Heart left ventricle (tissue), 16 donors: Measurements from ENCODE around the gene CX3CL1. TPM values are rescaled to one million over a fixed set of nuclear protein-coding genes. Genes with fewer than 3 reads are reported as not detected.
A peak's percentile ranks its signal among the peaks of the same experiment; 100 is the strongest.

Experiments used
- ATAC-seq, 4 donors: fragments of 200-7000 bp; cut with Tn5 transposase; one replicate each; pipeline ENCODE4 v1.9.1; 2020 to 2022; ENCODE audit warnings: moderate library complexity in 4 of 4, mild to moderate bottlenecking in 3 of 4, moderate number of reproducible peaks in 1 of 4
- DNase-seq, 5 donors: peaks; one replicate each; pipeline ENCODE4 v3.0.0-alpha.2; 2020
- H3K27ac ChIP-seq, 12 donors: fragments of 200-600 bp; sonication (generic) in 4 of 12; one replicate each; pipeline versions ENCODE4 v1.5.0 to v1.8.0; 2016 to 2022; ENCODE audit warnings: mild to moderate bottlenecking in 2 of 12
- H3K27me3 ChIP-seq, 9 donors: fragments of 200-600 bp; sonication (generic) in 2 of 9; one replicate each; pipeline versions ENCODE4 v1.5.1 to v1.8.0; 2016 to 2022; ENCODE audit warnings: mild to moderate bottlenecking in 3 of 9
- H3K36me3 ChIP-seq, 9 donors: fragments of 200-600 bp; sonication (generic) in 2 of 9; one replicate each; pipeline versions ENCODE4 v1.5.0 to v1.8.0; 2018 to 2022; ENCODE audit warnings: mild to moderate bottlenecking in 2 of 9
- H3K4me1 ChIP-seq, 12 donors: fragments of 200-600 bp; sonication (generic) in 4 of 12; one replicate each; pipeline versions ENCODE4 v1.5.0 to v1.8.0; 2016 to 2022; ENCODE audit warnings: mild to moderate bottlenecking in 3 of 12
- H3K4me3 ChIP-seq, 12 donors: fragments of 200-600 bp; sonication (generic) in 4 of 12; one replicate each; pipeline versions ENCODE4 v1.5.0 to v1.8.0; 2017 to 2022; ENCODE audit warnings: mild to moderate bottlenecking in 9 of 12, moderate library complexity in 4 of 12
- H3K9me3 ChIP-seq, 12 donors: fragments of 200-600 bp; sonication (generic) in 4 of 12; one replicate each; pipeline versions ENCODE4 v1.5.0 to v1.8.0; 2016 to 2022; ENCODE audit warnings: mild to moderate bottlenecking in 1 of 12
- POLR2A ChIP-seq, 2 donors: fragments of 450-650 bp; IDR thresholded peaks; one replicate each; pipeline ENCODE4 v1.6.1; 2017; ENCODE audit warnings: antibody characterized with exemption in 2 of 2, mild to moderate bottlenecking in 2 of 2, moderate library complexity in 2 of 2
- WGBS, 4 donors: extraction: QIAGEN DNeasy Blood & Tissue Kit in 2 of 4; methylation state at CpG; one replicate each; pipeline versions ENCODE4 v1.1.5 to v1.1.7; 2013 to 2018; 5-methylcytosine and 5-hydroxymethylcytosine counted together
- intact Hi-C, 10 donors: fragments of 100-400 bp; cut with DNase I; formaldehyde crosslinking; loops; one replicate each; pipeline versions ENCODE4 v1.11.1 to v1.14.2; 2022
- polyA plus RNA-seq, 2 donors: library from polyadenylated mRNA; stranded (reverse); fragments of 200-250 nt; gene quantifications; one replicate each; pipeline ENCODE4 v1.2.3, GENCODE V29; 2013
- total RNA-seq, 9 donors: library from RNA; depleted of rRNA in 2 of 9; stranded (reverse); fragments of >200 nt in 2 of 9; fragmentation: NEBNext Ultra II Directional in 3 of 9; extraction: Animal tissue kit (Norgen Biotek cat#: 25700) in 3 of 9; gene quantifications; one replicate each; pipeline versions ENCODE4 v1.1.0 to v1.2.4, GENCODE V29; 2016 to 2023
- TF ChIP-seq, protein P1 (sequence below), 12 donors: fragments of 200-600 bp; sonication (generic) in 4 of 12; IDR thresholded peaks; one replicate each; pipeline versions ENCODE4 v1.5.0 to v1.8.0; 2018 to 2022; ENCODE audit warnings: antibody characterized with exemption in 12 of 12, mild to moderate bottlenecking in 5 of 12
- donor health status: ischemic (EF 13 %, LVEDD 7.1; RV severe dilation, severe dysfunction).
- donor health status: healthy with polysubstance abuse.
- donor health status: DM: no; HTN: yes; CAD: no.
- donor health status: DM: no; HTN: no; CAD: no.
- donor health status: ischemic (EF 25% LVEDD 6.9; RV normal size, moderate dysfunction).
- donor health status: ischemic (EF 25% LVEDD 5.7; RV mildly dilated, moderate dysfunction).
- donor health status: healthy.
- donor health status: DM: yes; HTN: yes; CAD: no.
- donor health status: ischemic (EF 35%, LVEDD 5.7; RV mildly dilated, moderate dysfunction).
- donor health status: nonischemic (EF 11% LVEDD 7.7; RV severe dilation, severe dysfunction).
- donor health status: DM: yes; HTN: yes; CAD: no.
- donor health status: PGD.
- donor health status: ischemic (EF 29% LVEDD 5.4; RV normal size, mild dysfunction).
- donor health status: nonischemic (EF 23%, LVEDD 6.1; RV moderate dilation, normal function).

The CX3CL1 gene
- total and polyA plus RNA-seq, 11 donors: 8.3 to 59.5 (median 15.4) TPM

DNA sequence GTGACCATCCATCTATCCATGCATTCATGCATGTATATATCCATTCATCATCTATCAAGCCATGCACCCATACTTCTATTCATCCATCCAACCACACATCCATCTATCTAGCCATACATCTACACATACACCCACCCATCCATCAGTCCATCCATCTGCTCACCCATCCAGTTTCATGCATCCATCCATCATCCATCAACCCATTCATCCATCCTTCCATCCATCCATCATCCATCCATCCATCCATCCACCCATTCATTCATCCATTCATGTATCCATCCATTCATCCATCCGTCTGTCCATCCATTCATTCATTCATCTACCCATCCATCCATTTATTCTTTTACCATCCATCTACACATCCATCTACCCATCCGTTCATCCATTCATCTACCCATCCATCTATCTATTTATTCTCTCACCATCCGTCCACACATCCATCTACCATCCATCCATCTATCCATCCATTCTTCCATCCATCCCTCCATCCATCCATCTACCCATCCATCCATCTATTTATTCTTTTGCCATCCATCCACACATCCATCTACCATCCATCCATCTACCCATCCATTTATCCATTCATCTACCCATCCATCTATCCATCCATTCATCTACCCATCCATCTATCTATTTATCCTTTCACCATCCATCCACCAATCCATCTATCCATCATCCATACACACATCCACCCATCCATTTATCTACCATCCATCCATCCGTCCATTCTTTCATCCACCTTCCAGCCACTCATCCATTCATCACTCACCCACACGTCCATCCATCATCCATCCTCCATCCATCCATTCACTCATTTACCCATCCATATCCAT is 35.4 kb downstream of the CX3CL1 start:
- intact Hi-C loops: no loop called here
- H3K36me3 ChIP-seq: no peaks in the 10 kb centered on the region
- WGBS, 4 donors: 87 to 93% (median 90%) methylated on average over 5 of the region's 5 CpGs
- no peak overlapping the region for H3K4me3 ChIP-seq
- DNase-seq (no peak), ATAC-seq (no peak)
- H3K4me1 ChIP-seq: peaks cover 0 to 24% (median 13%) of the 10 kb centered on the region in 12 donors
- peak overlapping the region in 1 of 12 donors; percentile 15 for H3K27ac ChIP-seq
- H3K9me3 ChIP-seq: no peaks in the 10 kb centered on the region
- H3K27me3 ChIP-seq: no peaks in the 10 kb centered on the region
- TF ChIP-seq, protein P1, sequence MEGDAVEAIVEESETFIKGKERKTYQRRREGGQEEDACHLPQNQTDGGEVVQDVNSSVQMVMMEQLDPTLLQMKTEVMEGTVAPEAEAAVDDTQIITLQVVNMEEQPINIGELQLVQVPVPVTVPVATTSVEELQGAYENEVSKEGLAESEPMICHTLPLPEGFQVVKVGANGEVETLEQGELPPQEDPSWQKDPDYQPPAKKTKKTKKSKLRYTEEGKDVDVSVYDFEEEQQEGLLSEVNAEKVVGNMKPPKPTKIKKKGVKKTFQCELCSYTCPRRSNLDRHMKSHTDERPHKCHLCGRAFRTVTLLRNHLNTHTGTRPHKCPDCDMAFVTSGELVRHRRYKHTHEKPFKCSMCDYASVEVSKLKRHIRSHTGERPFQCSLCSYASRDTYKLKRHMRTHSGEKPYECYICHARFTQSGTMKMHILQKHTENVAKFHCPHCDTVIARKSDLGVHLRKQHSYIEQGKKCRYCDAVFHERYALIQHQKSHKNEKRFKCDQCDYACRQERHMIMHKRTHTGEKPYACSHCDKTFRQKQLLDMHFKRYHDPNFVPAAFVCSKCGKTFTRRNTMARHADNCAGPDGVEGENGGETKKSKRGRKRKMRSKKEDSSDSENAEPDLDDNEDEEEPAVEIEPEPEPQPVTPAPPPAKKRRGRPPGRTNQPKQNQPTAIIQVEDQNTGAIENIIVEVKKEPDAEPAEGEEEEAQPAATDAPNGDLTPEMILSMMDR (IDR thresholded peaks at IDR 0.05): no peak
- no peak for TF ChIP-seq POLR2A (IDR thresholded peaks at IDR 0.05)

DNA sequence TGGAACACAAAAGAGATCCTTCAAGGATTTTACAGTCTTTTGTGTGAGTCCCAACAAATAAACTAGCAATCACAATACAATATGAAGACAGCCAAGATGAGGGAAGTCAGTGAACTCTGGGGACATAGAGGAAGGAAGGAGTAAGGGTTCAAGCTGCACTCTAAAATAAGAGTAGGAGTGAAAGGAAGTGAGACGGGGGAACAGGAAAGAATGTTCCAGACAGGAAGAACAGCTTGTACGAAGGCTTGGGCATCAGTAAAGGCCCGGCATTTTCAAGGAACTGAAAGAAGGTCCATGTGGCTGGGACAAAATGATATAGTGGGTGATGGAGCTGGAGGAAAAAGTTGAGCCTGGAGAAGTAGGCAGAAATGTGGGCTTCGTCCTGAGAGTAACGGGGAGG is 36.8 kb downstream of the CX3CL1 start:
- TF ChIP-seq POLR2A (IDR thresholded peaks at IDR 0.05): no peak
- TF ChIP-seq, protein P1 (IDR thresholded peaks at IDR 0.05): no peak
- DNase-seq: no peak
- Histone ChIP-seq H3K9me3 (no peaks in the 10 kb centered on the region), H3K4me3 (no peak overlapping the region), H3K27ac (peak overlapping the region; percentile 28 to 82 (median 64)), H3K36me3 (no peaks in the 10 kb centered on the region), H3K27me3 (no peaks in the 10 kb centered on the region), H3K4me1 (peaks cover 0 to 24% (median 13%) of the 10 kb centered on the region in 12 donors)
- peak; percentile 43 to 86 (median 49) for ATAC-seq
- WGBS, 4 donors: 45 to 58% (median 57%) methylated on average over 5 of the region's 5 CpGs
- intact Hi-C loops: no loop called here

DNA sequence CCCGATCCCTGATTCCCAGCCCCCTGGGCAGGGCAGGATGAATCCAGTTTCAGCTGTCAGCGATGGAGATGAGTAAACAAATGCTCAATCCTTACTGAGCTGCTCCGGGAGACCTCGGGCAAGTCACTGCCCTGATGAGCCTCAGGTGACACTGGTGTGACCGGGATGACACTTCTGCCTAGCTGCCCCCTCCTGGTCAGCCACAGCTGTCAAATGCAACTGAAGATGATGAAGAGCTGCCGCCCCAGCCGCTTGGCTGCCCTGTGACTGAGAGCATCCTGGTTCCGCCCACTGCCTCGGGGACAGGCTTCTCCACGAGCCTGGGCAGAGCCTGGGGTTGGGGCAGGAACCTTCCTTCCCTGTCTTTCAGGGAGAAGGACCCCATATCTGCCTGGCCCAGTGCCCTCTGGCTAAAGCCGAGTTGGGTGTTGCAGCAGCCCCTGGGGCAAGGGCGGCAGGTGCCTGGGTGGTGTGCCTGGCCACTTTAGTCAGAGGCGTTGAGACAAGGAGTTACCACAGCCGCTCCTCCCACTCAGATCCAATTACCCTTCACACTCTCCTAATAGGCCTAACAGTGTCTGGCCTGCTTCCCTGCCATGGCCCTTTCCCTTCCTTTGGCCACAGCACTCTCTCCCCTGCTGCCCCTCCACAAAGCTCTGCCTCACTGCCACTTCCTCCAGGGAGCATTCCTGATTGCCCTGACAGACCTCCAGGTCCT is 37.7 kb downstream of the CX3CL1 start:
- no peaks in the 10 kb centered on the region for H3K27me3 ChIP-seq
- 62 to 80% (median 69%) methylated on average over 8 to 14 of the region's 14 CpGs for WGBS, 4 donors
- H3K36me3 ChIP-seq: no peaks in the 10 kb centered on the region
- ATAC-seq: peak in 2 of 4 donors; percentile 6 to 44
- no peaks in the 10 kb centered on the region for H3K9me3 ChIP-seq
- DNase-seq: no peak
- H3K27ac ChIP-seq: peak overlapping the region in 11 of 12 donors; percentile 28 to 82 (median 68)
- TF ChIP-seq POLR2A (IDR thresholded peaks at IDR 0.05): no peak
- TF ChIP-seq, protein P1 (IDR thresholded peaks at IDR 0.05): peak in 1 of 12 donors; percentile 8
- H3K4me1 ChIP-seq: peaks cover 0 to 24% (median 13%) of the 10 kb centered on the region in 12 donors
- intact Hi-C loops: loop anchor here in 4 of 10 donors (5.0 to 10.0 kb wide), 2 partner anchors 38 to 325 kb away; partner anchors contain the start of gene CX3CL1 (in 2 of the 4)
- no peak overlapping the region for H3K4me3 ChIP-seq
